ENCODE measurements around the gene LCE6A. TPM values are rescaled to one million over a fixed set of nuclear protein-coding genes. Genes with fewer than 3 reads are reported as not detected.

LCE6A gene, protein sequence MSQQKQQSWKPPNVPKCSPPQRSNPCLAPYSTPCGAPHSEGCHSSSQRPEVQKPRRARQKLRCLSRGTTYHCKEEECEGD
- polyA plus RNA-seq = not detected
- long read RNA-seq, donor 1 = 0 reads
- long read RNA-seq, donor 2 = 0 reads
- long read RNA-seq, donor 3 = 0 reads
- long read RNA-seq, donor 4 = 0 reads
- long read RNA-seq, donor 5 = 0 reads
- long read RNA-seq, donor 6 = 0 reads
- long read RNA-seq, donor 7 = 0 reads
- long read RNA-seq, donor 8 = 0 reads
- long read RNA-seq, donor 9 = 0 reads
- long read RNA-seq, donor 10 = 0 reads

DNA sequence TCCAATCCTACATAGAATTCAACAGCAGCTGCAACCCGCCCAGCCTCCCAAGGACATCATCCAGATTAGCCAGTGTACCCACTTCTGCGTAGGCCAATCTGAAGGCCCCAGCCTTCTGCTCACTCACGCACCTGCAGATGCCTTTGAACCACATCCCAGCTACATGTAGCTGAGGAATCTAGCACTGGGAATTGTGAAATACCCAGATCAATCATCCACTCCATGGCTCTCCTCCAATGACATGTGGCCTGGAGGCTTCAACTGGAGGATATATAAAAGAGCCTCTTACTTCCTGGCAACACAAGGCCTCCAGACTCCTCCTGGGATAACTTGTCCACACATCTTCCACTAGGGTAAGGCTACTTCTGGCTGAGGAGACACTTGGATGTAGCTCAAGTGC, at the start of gene LCE6A:
Gene LCE6A, plus strand, starts transcription at position 301 of the 400 bp plus-strand sequence. CDS start 665 bp downstream, outside the sequence.
- DNase-seq (no peak), FAIRE-seq (no peak)
- H3K27ac ChIP-seq (ENCODE audit: low read depth in 1 of 3, low read length in 2 of 3) = no peak within 1 kb of the TSS
- H3K4me3 ChIP-seq (ENCODE audit: low read depth in 1 of 3, low read length in 3 of 3) = no peak within 1 kb of the TSS
- H3K4me1 ChIP-seq (ENCODE audit: control insufficient read depth in 3 of 3, insufficient read depth in 2 of 3, low read depth in 1 of 3, low read length in 2 of 3) = no peaks in the 10 kb centered on the region
- WGBS, 3 donors = 71 to 78% (median 73%) methylated on average over 3 of the region's 3 CpGs
- H3K9me3 ChIP-seq (ENCODE audit: control insufficient read depth in 2 of 2, insufficient read depth in 1 of 2, low read depth in 1 of 2, low read length in 1 of 2) = no peaks in the 10 kb centered on the region
- H3K36me3 ChIP-seq (ENCODE audit: control insufficient read depth in 3 of 3, insufficient read depth in 2 of 3, low read depth in 1 of 3, low read length in 3 of 3) = no peaks in the 10 kb centered on the region
- H3K27me3 ChIP-seq (ENCODE audit: control insufficient read depth in 3 of 3, insufficient read depth in 3 of 3, low read length in 3 of 3) = no peaks in the 10 kb centered on the region

DNA sequence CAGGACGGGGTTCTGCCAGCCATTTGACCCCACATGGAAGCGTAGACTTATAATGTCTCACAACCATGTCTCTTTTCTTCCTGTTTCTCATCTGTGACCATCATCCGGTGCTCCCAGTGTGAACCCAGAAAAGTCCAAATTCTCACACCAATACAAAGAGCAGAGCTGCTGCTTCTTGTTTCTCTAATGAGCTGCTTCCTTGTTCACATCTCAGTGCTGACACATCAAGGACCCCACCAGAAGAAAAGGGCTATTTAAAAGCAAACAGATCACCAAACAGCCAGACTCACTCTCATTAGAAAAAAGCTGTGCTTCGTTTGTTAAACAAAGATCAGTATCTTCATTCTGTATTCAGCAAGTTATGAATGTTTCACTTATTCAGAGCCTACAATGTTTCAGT, 47.0 kb upstream of the LCE6A start:
- FAIRE-seq (no peak), DNase-seq (no peak)
- H3K4me1 ChIP-seq (ENCODE audit: control insufficient read depth in 3 of 3, insufficient read depth in 2 of 3, low read depth in 1 of 3, low read length in 2 of 3) = no peaks in the 10 kb centered on the region
- H3K27me3 ChIP-seq (ENCODE audit: control insufficient read depth in 3 of 3, insufficient read depth in 3 of 3, low read length in 3 of 3) = no peaks in the 10 kb centered on the region
- no peaks in the 10 kb centered on the region for H3K36me3 ChIP-seq (ENCODE audit: control insufficient read depth in 3 of 3, insufficient read depth in 2 of 3, low read depth in 1 of 3, low read length in 3 of 3)
- no peak overlapping the region for H3K4me3 ChIP-seq (ENCODE audit: low read depth in 1 of 3, low read length in 3 of 3)
- H3K9me3 ChIP-seq (ENCODE audit: control insufficient read depth in 2 of 2, insufficient read depth in 1 of 2, low read depth in 1 of 2, low read length in 1 of 2) = no peaks in the 10 kb centered on the region
- no peak overlapping the region for H3K27ac ChIP-seq (ENCODE audit: low read depth in 1 of 3, low read length in 2 of 3)
- 54 to 65% (median 58%) methylated on average over 4 of the region's 4 CpGs for WGBS, 3 donors

DNA sequence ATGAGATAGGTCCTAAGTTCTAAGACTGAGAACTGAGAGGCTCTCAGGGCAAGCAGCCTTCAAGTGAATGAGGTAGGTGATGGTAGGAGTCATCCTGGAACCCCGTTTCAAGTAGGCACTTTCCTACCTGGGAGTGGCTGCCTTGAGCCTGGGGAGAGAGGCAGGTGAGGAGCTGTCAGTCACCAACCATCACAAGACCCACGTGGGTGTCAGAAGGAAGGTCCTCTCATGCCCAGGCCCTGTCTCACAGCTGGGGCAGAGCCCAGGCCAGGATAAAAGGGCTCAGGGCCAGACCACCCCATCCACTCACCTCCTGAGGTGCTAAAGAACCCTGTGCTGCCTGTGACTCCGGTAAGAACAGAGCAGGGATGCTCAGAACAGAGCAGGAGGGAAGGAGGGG, 46.2 kb upstream of the LCE6A start, which contains the start of gene LCE1D:
Gene LCE1D, plus strand, starts transcription at position 301 of the 400 bp plus-strand sequence. CDS start 1,074 bp downstream, outside the sequence.
- 28 to 40% (median 36%) methylated on average over 3 of the region's 3 CpGs for WGBS, 3 donors
- no peak for FAIRE-seq

DNA sequence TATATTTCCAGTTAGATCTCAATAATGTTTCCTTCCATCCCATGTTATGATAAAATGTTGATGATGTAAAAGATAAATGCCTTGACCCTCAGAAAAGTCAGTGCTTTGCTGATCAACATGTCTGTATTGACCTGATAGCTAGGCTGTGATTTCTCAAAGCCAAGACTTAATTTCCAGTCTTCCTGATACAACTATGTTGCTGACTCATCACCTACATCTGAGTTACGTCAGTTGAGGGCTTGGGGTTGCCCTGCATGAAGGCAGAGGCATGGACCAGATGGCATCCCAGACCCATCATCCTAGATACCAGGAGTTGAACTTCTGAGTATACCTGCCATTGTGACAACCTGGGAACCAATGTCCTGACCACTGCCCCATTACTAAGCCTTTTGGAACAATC, 41.3 kb upstream of the LCE6A start:
- H3K9me3 ChIP-seq (ENCODE audit: control insufficient read depth in 2 of 2, insufficient read depth in 1 of 2, low read depth in 1 of 2, low read length in 1 of 2) = no peaks in the 10 kb centered on the region
- WGBS, 3 donors = 54 to 63% (median 57%) methylated on average over 1 of the region's 1 CpG

More for the DNA sequence above, 46.2 kb upstream of the LCE6A start, which contains the start of gene LCE1D:
- Histone ChIP-seq H3K4me1 (ENCODE audit: control insufficient read depth in 3 of 3, insufficient read depth in 2 of 3, low read depth in 1 of 3, low read length in 2 of 3) (no peaks in the 10 kb centered on the region), H3K36me3 (ENCODE audit: control insufficient read depth in 3 of 3, insufficient read depth in 2 of 3, low read depth in 1 of 3, low read length in 3 of 3) (no peaks in the 10 kb centered on the region), H3K4me3 (ENCODE audit: low read depth in 1 of 3, low read length in 3 of 3) (no peak within 1 kb of the TSS), H3K27me3 (ENCODE audit: control insufficient read depth in 3 of 3, insufficient read depth in 3 of 3, low read length in 3 of 3) (no peaks in the 10 kb centered on the region), H3K27ac (ENCODE audit: low read depth in 1 of 3, low read length in 2 of 3) (no peak within 1 kb of the TSS), H3K9me3 (ENCODE audit: control insufficient read depth in 2 of 2, insufficient read depth in 1 of 2, low read depth in 1 of 2, low read length in 1 of 2) (no peaks in the 10 kb centered on the region)
- DNase-seq = no peak

DNA sequence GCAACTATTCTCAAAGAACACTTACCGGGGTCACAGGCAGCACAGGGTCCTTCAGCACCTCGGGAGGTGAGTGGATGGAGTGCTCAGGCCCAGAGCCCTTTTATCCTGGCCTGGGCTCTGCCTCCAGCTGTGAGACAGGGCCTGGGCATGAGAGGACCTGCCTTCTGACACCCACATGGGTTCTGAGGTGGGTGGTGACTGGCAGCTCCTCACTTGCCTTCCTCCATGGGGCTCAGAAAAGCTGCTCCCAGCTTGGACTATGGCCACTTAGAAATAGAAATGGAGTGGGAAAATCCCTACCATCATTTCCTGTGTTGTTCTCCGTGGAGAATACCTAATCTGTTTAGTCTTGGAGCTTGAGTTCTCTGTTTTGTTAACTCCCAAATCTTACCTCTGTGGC, 36.1 kb upstream of the LCE6A start, which contains the start of gene LCE1C:
Gene LCE1C, minus strand, starts transcription at position 76 of the 400 bp plus-strand sequence. CDS start 1,173 bp downstream, outside the sequence.
- no peak within 1 kb of the TSS for H3K27ac ChIP-seq (ENCODE audit: low read depth in 1 of 3, low read length in 2 of 3)
- no peaks in the 10 kb centered on the region for H3K9me3 ChIP-seq (ENCODE audit: control insufficient read depth in 2 of 2, insufficient read depth in 1 of 2, low read depth in 1 of 2, low read length in 1 of 2)
- 41 to 57% (median 45%) methylated on average over 3 of the region's 3 CpGs for WGBS, 3 donors
- H3K36me3 ChIP-seq (ENCODE audit: control insufficient read depth in 3 of 3, insufficient read depth in 2 of 3, low read depth in 1 of 3, low read length in 3 of 3) = no peaks in the 10 kb centered on the region
- DNase-seq = no peak
- H3K4me3 ChIP-seq (ENCODE audit: low read depth in 1 of 3, low read length in 3 of 3) = no peak within 1 kb of the TSS
- no peaks in the 10 kb centered on the region for H3K4me1 ChIP-seq (ENCODE audit: control insufficient read depth in 3 of 3, insufficient read depth in 2 of 3, low read depth in 1 of 3, low read length in 2 of 3)
- no peaks in the 10 kb centered on the region for H3K27me3 ChIP-seq (ENCODE audit: control insufficient read depth in 3 of 3, insufficient read depth in 3 of 3, low read length in 3 of 3)
- no peak for FAIRE-seq

More for the DNA sequence above, 41.3 kb upstream of the LCE6A start:
- no peak overlapping the region for H3K4me3 ChIP-seq (ENCODE audit: low read depth in 1 of 3, low read length in 3 of 3)
- H3K27me3 ChIP-seq (ENCODE audit: control insufficient read depth in 3 of 3, insufficient read depth in 3 of 3, low read length in 3 of 3) = no peaks in the 10 kb centered on the region
- no peaks in the 10 kb centered on the region for H3K36me3 ChIP-seq (ENCODE audit: control insufficient read depth in 3 of 3, insufficient read depth in 2 of 3, low read depth in 1 of 3, low read length in 3 of 3)
- FAIRE-seq = no peak
- no peak overlapping the region for H3K27ac ChIP-seq (ENCODE audit: low read depth in 1 of 3, low read length in 2 of 3)
- no peaks in the 10 kb centered on the region for H3K4me1 ChIP-seq (ENCODE audit: control insufficient read depth in 3 of 3, insufficient read depth in 2 of 3, low read depth in 1 of 3, low read length in 2 of 3)
- DNase-seq = no peak

DNA sequence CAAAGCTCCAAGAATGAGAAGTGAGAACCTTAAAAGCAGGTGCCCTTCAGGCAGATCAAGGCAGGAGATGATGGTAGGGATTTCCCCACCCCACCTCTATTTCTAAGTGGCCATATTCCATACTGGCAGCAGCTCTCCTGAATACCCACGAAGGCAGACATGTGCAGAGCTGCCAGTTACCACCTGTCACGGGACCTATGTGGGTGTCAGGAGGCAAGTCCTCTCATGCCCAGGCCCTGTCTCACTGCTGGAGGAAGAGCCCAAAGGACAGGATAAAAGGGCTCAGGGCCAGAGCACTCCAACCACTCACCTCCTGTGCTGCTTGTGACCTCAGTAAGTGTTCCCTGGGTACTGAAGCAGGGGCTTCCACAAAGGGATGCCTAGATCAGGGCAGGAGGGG, 31.6 kb upstream of the LCE6A start:
- Histone ChIP-seq H3K27me3 (ENCODE audit: control insufficient read depth in 3 of 3, insufficient read depth in 3 of 3, low read length in 3 of 3) (no peaks in the 10 kb centered on the region), H3K27ac (ENCODE audit: low read depth in 1 of 3, low read length in 2 of 3) (no peak overlapping the region), H3K36me3 (ENCODE audit: control insufficient read depth in 3 of 3, insufficient read depth in 2 of 3, low read depth in 1 of 3, low read length in 3 of 3) (no peaks in the 10 kb centered on the region), H3K4me1 (ENCODE audit: control insufficient read depth in 3 of 3, insufficient read depth in 2 of 3, low read depth in 1 of 3, low read length in 2 of 3) (no peaks in the 10 kb centered on the region), H3K9me3 (ENCODE audit: control insufficient read depth in 2 of 2, insufficient read depth in 1 of 2, low read depth in 1 of 2, low read length in 1 of 2) (no peaks in the 10 kb centered on the region), H3K4me3 (ENCODE audit: low read depth in 1 of 3, low read length in 3 of 3) (no peak overlapping the region)
- 61 to 77% (median 76%) methylated on average over 2 of the region's 2 CpGs for WGBS, 3 donors
- DNase-seq (no peak), FAIRE-seq (no peak)

DNA sequence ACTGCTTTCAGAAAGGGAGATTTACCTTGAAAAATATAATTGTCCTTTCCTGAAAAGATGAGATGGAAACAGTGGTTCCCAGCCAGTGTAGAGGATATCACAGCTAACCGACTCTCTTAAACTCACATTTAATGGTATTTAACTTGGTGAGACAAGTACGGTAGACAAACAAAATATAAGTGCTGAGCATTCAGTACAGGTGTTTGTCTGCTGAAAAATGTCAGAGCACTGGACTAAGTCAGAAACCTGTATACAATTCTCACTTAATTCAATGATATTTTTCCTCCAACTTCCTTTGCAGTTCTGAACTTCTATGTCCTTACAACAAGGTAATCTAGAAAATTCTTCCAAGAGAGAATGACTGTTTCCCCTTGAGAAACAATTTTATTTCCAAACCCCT, 31.0 kb upstream of the LCE6A start, which contains the start of gene LCE1B:
Gene LCE1B, plus strand, starts transcription at position 301 of the 400 bp plus-strand sequence. CDS start 476 bp downstream, outside the sequence.
- 60 to 94% (median 80%) methylated on average over 2 of the region's 2 CpGs for WGBS, 3 donors
- H3K9me3 ChIP-seq (ENCODE audit: control insufficient read depth in 2 of 2, insufficient read depth in 1 of 2, low read depth in 1 of 2, low read length in 1 of 2) = no peaks in the 10 kb centered on the region
- H3K27ac ChIP-seq (ENCODE audit: low read depth in 1 of 3, low read length in 2 of 3) = no peak within 1 kb of the TSS
- H3K4me3 ChIP-seq (ENCODE audit: low read depth in 1 of 3, low read length in 3 of 3) = no peak within 1 kb of the TSS
- no peaks in the 10 kb centered on the region for H3K4me1 ChIP-seq (ENCODE audit: control insufficient read depth in 3 of 3, insufficient read depth in 2 of 3, low read depth in 1 of 3, low read length in 2 of 3)
- no peaks in the 10 kb centered on the region for H3K27me3 ChIP-seq (ENCODE audit: control insufficient read depth in 3 of 3, insufficient read depth in 3 of 3, low read length in 3 of 3)
- H3K36me3 ChIP-seq (ENCODE audit: control insufficient read depth in 3 of 3, insufficient read depth in 2 of 3, low read depth in 1 of 3, low read length in 3 of 3) = no peaks in the 10 kb centered on the region
- FAIRE-seq (no peak), DNase-seq (no peak)

DNA sequence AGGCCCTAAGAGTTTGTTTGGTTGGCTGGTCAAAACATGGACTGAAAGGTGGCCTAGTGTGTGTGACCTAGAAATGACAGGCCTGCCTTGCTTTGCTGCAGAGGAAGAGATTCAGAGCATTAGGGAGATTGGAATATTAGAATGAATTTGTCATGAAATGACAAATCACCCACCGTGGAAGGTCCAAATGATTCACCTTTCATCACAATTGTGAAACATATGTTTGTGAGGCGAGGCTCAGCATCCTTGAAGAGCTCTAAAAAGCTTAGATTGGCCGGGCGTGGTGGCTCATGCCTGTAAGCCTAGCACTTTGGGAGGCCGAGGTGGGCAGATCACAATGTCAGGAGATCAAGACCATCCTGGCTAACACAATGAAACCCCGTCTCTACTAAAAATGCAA, 25.3 kb upstream of the LCE6A start:
- H3K36me3 ChIP-seq (ENCODE audit: control insufficient read depth in 3 of 3, insufficient read depth in 2 of 3, low read depth in 1 of 3, low read length in 3 of 3) = no peaks in the 10 kb centered on the region
- H3K27me3 ChIP-seq (ENCODE audit: control insufficient read depth in 3 of 3, insufficient read depth in 3 of 3, low read length in 3 of 3) = no peaks in the 10 kb centered on the region
- no peak overlapping the region for H3K27ac ChIP-seq (ENCODE audit: low read depth in 1 of 3, low read length in 2 of 3)
- H3K9me3 ChIP-seq (ENCODE audit: control insufficient read depth in 2 of 2, insufficient read depth in 1 of 2, low read depth in 1 of 2, low read length in 1 of 2) = no peaks in the 10 kb centered on the region
- WGBS, 3 donors = 82 to 89% (median 82%) methylated on average over 6 of the region's 6 CpGs
- FAIRE-seq (no peak), DNase-seq (no peak)
- no peak overlapping the region for H3K4me3 ChIP-seq (ENCODE audit: low read depth in 1 of 3, low read length in 3 of 3)
- H3K4me1 ChIP-seq (ENCODE audit: control insufficient read depth in 3 of 3, insufficient read depth in 2 of 3, low read depth in 1 of 3, low read length in 2 of 3) = no peaks in the 10 kb centered on the region

Measured in small intestine (tissue), 16 donors.